ENCODE data around the gene MYO5C. TPM values are rescaled to one million over a fixed set of nuclear protein-coding genes. Genes with fewer than 3 reads are reported as not detected.

Gene MYO5C
- total RNA-seq, 4 donors from 2014 or later, result 1.2 to 4.3 (median 2.9) TPM

GRCh38 chr15:52217186-52217585, 78.4 kb downstream of the MYO5C start:
- peak overlapping the region in 1 of 4 donors; percentile 44 for H3K27ac ChIP-seq
- TF ChIP-seq CTCF (IDR thresholded peaks at IDR 0.05 in 4 of 5, conservative IDR thresholded peaks at IDR 0.05 in 1 of 5) (no peak), POLR2A (IDR thresholded peaks at IDR 0.05) (no peak)
- no peaks in the 10 kb centered on the region for H3K9me3 ChIP-seq
- no peak overlapping the region for H3K4me3 ChIP-seq
- H3K27me3 ChIP-seq, result no peaks in the 10 kb centered on the region
- no peaks in the 10 kb centered on the region for H3K36me3 ChIP-seq
- ATAC-seq, result peak; percentile 75 to 85
- H3K4me1 ChIP-seq, result peaks cover 12 to 25% of the 10 kb centered on the region in 2 donors
- in situ Hi-C loops (cut with MboI; ENCODE audit: low sequenced_read_pairs in 4 of 4) (no loop called here), intact Hi-C loops (cut with DNase I; ENCODE audit: low total_unique reads) (no loop called here)
- DNase-seq, result peak; percentile 39 to 51

DNA sequence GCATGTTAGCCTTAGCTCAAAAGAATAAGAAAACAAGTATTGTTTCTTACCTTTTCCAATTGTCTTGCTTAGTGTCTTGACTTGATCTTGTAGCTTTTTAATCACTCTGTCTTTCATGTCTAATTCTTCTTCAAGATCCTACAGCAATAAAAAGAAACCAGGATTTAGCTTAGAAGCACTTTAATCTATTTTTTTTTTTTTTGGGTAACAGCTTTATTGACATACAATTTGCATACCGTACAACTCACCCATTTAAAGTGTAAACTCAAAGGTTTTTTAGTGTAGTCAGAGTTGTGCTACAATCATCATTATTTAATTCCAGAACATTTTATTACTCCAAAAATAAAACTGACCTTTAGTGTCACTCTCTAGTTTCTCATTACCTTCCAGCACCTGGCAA, 81.1 kb downstream of the MYO5C start:
- DNase-seq (no peak), ATAC-seq (no peak)
- in situ Hi-C loops (cut with MboI; ENCODE audit: low sequenced_read_pairs in 4 of 4), result no loop called here
- intact Hi-C loops (cut with DNase I; ENCODE audit: low total_unique reads), result no loop called here
- H3K27me3 ChIP-seq, result no peaks in the 10 kb centered on the region
- TF ChIP-seq CTCF (IDR thresholded peaks at IDR 0.05 in 4 of 5, conservative IDR thresholded peaks at IDR 0.05 in 1 of 5) (no peak), POLR2A (IDR thresholded peaks at IDR 0.05) (no peak)
- H3K36me3 ChIP-seq, result no peaks in the 10 kb centered on the region
- no peak overlapping the region for H3K27ac ChIP-seq
- no peak overlapping the region for H3K4me3 ChIP-seq
- H3K4me1 ChIP-seq, result peaks cover 12 to 25% of the 10 kb centered on the region in 2 donors
- H3K9me3 ChIP-seq, result no peaks in the 10 kb centered on the region

DNA sequence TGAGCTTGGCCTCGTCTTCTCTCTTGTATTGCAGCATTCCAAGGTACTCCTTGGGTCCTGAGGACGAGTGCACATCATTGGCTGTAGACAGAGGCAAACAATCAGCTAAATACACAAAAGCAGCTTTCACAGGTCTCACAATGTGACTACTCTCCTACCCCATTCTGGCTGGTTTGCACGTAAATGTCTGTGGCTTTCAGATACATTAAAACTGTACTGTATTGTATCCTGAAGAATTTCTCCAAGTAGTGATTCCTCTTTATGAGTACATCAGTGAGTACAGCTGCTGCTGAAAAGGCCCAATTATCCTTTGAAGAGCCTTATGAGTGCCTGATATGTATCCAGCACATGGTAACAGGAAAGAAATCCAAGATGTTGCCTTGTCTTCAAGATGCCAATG, 82.4 kb downstream of the MYO5C start:
- intact Hi-C loops (cut with DNase I; ENCODE audit: low total_unique reads) (no loop called here), in situ Hi-C loops (cut with MboI; ENCODE audit: low sequenced_read_pairs in 4 of 4) (no loop called here)
- TF ChIP-seq CTCF (IDR thresholded peaks at IDR 0.05 in 4 of 5, conservative IDR thresholded peaks at IDR 0.05 in 1 of 5) (no peak), POLR2A (IDR thresholded peaks at IDR 0.05) (no peak)
- ATAC-seq (no peak), DNase-seq (no peak)
- H3K4me1 ChIP-seq, result peaks cover 12 to 25% of the 10 kb centered on the region in 2 donors
- H3K36me3 ChIP-seq, result no peaks in the 10 kb centered on the region
- H3K9me3 ChIP-seq, result no peaks in the 10 kb centered on the region
- no peaks in the 10 kb centered on the region for H3K27me3 ChIP-seq
- no peak overlapping the region for H3K27ac ChIP-seq
- no peak overlapping the region for H3K4me3 ChIP-seq

GRCh38 chr15:52208306-52208946, 87.2 kb downstream of the MYO5C start:
- Histone ChIP-seq H3K4me1 (peaks cover 2% of the 10 kb centered on the region in 2 donors), H3K36me3 (peaks cover 0 to 4% of the 10 kb centered on the region in 2 donors), H3K27ac (no peak overlapping the region), H3K4me3 (no peak overlapping the region), H3K9me3 (no peaks in the 10 kb centered on the region), H3K27me3 (no peaks in the 10 kb centered on the region)
- ATAC-seq, result no peak
- in situ Hi-C loops (cut with MboI; ENCODE audit: low sequenced_read_pairs in 4 of 4) (no loop called here), intact Hi-C loops (cut with DNase I; ENCODE audit: low total_unique reads) (no loop called here)
- peak in 1 of 2 donors; percentile 17 for DNase-seq
- TF ChIP-seq CTCF (IDR thresholded peaks at IDR 0.05 in 4 of 5, conservative IDR thresholded peaks at IDR 0.05 in 1 of 5) (peak in 4 of 5 experiments; percentile 17 to 50 (median 32)), POLR2A (IDR thresholded peaks at IDR 0.05) (no peak)

DNA sequence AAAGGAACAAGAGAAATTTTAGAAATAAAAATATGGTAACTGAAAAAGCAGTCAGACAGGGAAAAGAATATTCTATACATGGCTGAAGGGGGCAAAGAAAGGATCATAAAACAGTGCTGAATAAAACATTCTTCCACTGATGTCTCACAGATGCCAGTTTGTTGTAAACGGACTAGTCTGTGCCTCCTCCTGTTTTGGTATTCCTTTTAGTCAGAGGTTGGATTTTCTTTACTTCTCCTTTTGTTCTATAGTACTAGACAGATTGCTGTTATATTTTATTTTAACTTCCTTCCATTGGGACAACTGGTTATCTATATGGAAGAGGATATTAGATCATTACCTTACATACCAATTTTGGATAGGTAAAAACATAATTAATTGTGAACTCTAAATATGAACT, 88.4 kb downstream of the MYO5C start:
- in situ Hi-C loops (cut with MboI; ENCODE audit: low sequenced_read_pairs in 4 of 4) (no loop called here), intact Hi-C loops (cut with DNase I; ENCODE audit: low total_unique reads) (no loop called here)
- no peaks in the 10 kb centered on the region for H3K27me3 ChIP-seq
- H3K9me3 ChIP-seq, result no peaks in the 10 kb centered on the region
- H3K4me3 ChIP-seq, result no peak overlapping the region
- H3K36me3 ChIP-seq, result peaks cover 0 to 4% of the 10 kb centered on the region in 2 donors
- no peak for TF ChIP-seq CTCF (IDR thresholded peaks at IDR 0.05 in 4 of 5, conservative IDR thresholded peaks at IDR 0.05 in 1 of 5)
- TF ChIP-seq POLR2A (IDR thresholded peaks at IDR 0.05), result no peak
- no peaks in the 10 kb centered on the region for H3K4me1 ChIP-seq
- no peak overlapping the region for H3K27ac ChIP-seq
- DNase-seq (no peak), ATAC-seq (no peak)

Measured in gastrocnemius medialis (tissue), 4 donors.